A204.1 (cell line): ENCODE measurements around the gene RASGEF1B.

ENCODE experiments used
- FAIRE-seq: peaks from 2 replicates; lab custom pipeline; 2012; peaks lifted over from hg19 to GRCh38; lab: Jason Lieb, UNC

Gene RASGEF1B

DNA sequence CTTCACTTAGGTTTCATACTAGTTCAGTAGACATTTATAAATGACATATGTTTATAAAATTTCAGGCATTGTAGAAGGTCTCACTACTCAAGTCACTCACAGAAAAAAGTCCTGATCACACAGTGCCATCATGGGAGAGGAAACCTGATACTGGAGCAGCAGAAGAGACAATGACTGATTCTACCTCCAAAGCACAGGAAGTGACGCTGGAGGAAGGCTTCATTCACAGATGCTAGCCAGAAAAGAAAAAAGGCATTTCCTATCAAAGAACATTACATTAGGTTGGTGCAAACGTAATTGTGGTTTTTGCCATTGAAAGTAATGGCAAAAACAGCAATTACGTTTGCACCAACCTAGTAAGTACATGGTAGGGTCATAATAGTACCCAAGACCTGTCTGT is 79.5 kb downstream of the RASGEF1B start:
- no peak for FAIRE-seq

GRCh38 chr4:81389720-81390119 is 82.0 kb downstream of the RASGEF1B start:
- FAIRE-seq, result no peak

DNA sequence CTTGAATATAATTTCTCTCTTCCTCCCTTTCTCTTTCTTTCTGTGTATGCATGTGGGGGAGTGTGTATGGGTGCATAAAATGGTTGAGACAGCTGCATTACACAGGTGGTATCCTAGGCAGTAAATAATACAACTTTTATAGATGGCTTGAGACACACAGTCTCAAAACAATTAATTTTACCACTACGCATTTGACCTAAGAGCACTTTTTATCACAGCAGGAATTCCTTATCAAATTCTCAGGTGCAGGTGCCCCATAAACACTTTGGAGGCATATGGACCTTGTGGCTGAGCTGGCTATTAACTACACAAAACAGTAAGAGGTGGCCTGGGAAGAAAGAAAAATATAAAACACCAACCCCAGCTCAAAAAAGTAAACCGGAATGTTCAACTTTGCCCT is 91.3 kb downstream of the RASGEF1B start:
- FAIRE-seq, result no peak

GRCh38 chr4:81378386-81378785 is 93.3 kb downstream of the RASGEF1B start:
- FAIRE-seq, result no peak

DNA sequence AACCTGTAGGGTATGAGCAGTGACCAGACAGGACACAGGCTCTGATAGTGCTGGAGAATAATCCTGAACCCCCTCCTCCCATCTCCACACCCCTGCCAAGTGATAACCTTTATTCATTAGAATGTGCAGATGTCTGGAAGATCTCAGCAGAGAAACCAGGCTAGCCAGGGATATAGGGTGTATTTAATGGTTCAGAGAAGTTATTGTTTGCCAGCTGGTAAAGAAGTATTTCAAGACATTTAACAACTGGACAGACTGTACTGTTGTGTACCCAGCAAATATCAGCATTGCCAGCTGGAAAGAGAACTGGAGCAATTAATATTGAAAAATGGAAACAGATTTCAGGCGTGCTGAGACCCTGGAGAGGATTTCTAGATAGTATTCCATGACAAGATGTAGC is 94.5 kb downstream of the RASGEF1B start:
- FAIRE-seq, result no peak

DNA sequence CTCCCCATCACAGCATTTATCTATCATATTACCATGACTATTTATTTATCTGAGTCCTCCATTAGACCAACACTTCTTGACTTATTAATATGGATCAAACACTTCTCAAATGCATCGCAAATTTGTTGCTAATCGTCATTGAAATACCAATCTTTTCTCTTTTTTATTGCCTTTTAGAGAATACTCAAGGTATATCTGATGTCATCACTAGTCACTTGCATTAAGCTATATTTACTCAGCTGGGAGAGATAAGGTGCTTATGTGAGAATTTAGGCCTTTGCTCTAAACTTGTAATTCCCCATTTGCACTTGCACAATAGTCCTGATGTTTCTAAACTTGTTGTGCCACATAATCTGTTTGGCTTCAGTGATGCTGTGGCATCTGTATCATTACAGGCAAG is 95.0 kb downstream of the RASGEF1B start:
- FAIRE-seq, result no peak
